ENCODE data around the gene SLC22A12.
"Not testable (repeated sequence)": the region's sequence is repeated elsewhere in the genome, so short reads cannot be mapped to it uniquely, and the experiment has no call there.

SLC22A12 gene

GRCh38 chr11:64590763-64591221 is at the start of gene SLC22A12:
SLC22A12 (plus strand) TSS chr11:64591220; CDS start chr11:64591557, 337 bp downstream.
- in situ Hi-C loops (cut with MboI; ENCODE audit: low sequenced_read_pairs): no loop called here

DNA sequence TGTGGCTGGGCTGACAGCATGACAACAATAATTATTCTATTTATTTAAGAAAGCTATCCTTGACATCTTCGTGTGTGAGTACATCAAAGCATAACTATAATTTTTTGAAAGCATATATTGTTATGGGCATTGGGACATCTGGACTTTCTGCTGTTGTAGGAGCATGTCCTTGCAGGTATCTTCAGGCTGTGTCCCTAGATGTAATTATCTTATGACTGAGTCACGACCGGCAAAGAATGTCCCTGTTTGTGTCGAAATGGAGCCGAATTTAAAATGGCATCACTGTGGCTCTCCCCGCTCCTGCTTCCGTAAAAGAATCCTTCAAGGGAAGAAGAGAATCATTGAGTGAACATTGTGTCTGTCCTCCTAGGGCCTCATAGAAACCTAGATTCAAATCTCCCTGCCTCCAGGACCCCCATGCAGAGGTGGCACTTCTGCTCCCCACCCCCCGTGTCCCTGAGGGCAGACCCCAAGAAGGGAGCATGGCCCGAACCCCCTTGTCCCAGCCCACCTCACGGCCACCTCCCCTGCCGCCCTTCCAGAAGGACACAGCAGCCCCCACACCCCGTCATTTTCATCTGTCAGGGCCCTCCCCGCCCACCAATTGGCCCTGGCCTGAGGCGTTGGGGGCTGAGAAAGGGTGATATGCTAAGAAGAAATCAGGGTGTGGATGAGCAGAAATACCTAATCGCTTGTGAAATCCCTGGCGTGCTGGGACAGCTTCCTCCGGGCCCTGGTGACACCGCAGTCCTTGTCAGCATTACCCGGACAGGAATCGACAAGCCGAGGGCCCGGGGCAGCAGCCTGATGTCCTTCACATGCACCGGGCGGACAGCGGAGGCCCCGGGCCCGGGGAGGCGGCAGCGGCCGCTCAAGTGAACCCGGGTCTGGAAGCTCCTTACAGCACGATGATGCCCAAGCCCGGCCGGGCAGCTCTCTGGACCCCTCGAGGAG is 48.6 kb upstream of the SLC22A12 start:
- in situ Hi-C loops (cut with MboI; ENCODE audit: low sequenced_read_pairs): no loop called here

- in situ Hi-C loops (cut with MboI; ENCODE audit: low sequenced_read_pairs): no loop called here
These were observed 47.2 kb upstream of the SLC22A12 start for GRCh38 chr11:64543818-64544217.

- in situ Hi-C loops (cut with MboI; ENCODE audit: low sequenced_read_pairs): no loop called here
These were observed 46.3 kb upstream of the SLC22A12 start for GRCh38 chr11:64544616-64545296.

GRCh38 chr11:64545619-64546018 is 45.4 kb upstream of the SLC22A12 start:
- in situ Hi-C loops (cut with MboI; ENCODE audit: low sequenced_read_pairs): no loop called here

DNA sequence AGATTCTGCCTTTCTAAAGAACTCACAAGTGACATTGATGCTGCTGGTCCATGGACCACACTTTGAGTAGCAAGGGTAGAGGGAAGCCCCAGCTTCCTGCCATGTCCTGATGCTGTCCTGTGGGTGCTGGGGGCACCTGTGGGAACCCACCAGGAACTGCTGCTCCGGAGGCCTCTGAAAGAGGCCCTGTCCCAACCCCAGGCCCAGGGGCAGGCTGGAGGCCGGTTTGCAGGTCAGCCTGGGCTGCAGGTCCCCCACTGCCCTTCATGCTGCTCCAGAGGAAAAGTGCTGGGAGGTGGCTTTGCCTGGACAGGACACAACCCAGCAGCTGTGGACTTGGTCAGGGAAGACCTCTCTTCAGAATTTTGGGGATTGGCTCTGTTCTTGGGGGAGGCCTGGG is 44.8 kb upstream of the SLC22A12 start:
- in situ Hi-C loops (cut with MboI; ENCODE audit: low sequenced_read_pairs): no loop called here

DNA sequence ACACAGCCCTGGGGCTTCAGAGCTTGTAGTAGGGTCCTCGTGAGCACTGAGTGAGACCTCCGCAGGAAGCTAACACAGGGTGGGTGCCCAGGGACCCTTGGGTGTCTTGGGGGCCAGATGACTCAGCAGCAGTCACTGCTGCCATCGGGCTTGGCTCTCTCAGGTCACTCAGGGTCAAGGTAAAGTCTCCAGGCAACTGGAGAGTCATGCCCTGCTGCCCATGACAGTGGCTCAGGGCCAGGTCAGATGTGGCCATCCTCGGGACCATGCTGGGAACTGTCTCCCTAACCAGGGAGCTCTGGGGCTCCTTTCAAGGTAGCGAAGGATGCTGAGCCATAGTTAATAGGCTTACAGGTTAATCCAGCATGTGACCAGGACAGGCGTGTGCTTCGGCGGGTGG is 44.4 kb upstream of the SLC22A12 start:
- in situ Hi-C loops (cut with MboI; ENCODE audit: low sequenced_read_pairs): no loop called here

GRCh38 chr11:64549969-64550368 is 41.1 kb upstream of the SLC22A12 start:
- in situ Hi-C loops (cut with MboI; ENCODE audit: low sequenced_read_pairs): no loop called here

DNA sequence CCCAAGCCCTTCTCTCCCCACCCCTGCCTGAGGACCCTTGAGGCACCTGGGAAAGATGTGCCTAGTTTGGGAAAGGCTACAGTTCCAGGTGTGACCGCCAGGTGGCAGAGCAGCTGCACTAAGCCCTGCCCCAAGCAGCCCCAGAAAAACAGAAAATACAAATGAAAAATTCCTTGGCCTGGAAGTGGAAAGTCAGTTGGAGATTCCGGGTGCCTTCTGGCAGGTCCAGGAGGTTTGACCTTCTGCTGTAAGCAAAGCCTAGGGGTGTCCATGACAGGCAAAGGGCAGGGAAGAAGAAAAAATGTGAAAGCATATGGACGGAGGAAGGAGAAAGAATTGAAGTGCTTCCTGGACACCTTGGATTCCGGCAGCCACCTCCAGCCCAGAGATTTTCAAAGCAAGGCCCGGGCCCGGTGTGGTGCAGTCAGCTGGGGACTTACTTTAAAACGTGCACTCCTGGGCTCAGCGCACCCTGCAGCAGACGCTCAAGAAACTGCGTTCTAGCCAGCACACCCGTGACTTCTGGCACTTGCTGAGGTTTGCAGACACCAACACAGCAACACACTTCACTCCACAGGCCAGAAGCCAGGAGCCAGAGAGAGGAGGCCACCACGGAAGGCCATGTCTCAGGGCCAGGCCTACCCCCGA is 37.3 kb upstream of the SLC22A12 start:
- in situ Hi-C loops (cut with MboI; ENCODE audit: low sequenced_read_pairs): no loop called here

DNA sequence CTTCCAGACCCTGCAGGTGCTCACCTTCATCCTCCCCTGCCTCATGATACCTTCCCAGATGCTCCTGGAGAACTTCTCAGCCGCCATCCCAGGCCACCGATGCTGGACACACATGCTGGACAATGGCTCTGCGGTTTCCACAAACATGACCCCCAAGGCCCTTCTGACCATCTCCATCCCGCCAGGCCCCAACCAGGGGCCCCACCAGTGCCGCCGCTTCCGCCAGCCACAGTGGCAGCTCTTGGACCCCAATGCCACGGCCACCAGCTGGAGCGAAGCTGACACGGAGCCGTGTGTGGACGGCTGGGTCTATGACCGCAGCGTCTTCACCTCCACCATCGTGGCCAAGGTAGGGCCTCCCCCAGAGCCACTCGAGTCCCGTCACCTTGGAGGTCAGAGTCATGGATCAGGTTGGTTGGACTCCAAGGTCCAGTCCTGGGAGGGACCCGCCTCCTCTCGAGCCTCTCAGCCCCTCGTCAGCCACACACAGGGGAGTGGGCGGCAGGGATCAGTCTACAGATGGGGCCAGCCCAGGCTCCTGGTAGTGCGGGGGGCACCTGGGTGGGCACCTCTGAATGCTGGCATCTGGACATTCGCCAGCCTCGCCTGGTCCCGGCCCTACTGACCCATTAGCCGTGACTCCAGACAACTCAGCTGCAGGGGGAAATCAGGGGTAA is 34.8 kb upstream of the SLC22A12 start:
- in situ Hi-C loops (cut with MboI; ENCODE audit: low sequenced_read_pairs): no loop called here

GRCh38 chr11:64556721-64557250 is 34.2 kb upstream of the SLC22A12 start:
- in situ Hi-C loops (cut with MboI; ENCODE audit: low sequenced_read_pairs): no loop called here

- in situ Hi-C loops (cut with MboI; ENCODE audit: low sequenced_read_pairs): no loop called here
These were observed 32.8 kb upstream of the SLC22A12 start for GRCh38 chr11:64558065-64558745.

DNA sequence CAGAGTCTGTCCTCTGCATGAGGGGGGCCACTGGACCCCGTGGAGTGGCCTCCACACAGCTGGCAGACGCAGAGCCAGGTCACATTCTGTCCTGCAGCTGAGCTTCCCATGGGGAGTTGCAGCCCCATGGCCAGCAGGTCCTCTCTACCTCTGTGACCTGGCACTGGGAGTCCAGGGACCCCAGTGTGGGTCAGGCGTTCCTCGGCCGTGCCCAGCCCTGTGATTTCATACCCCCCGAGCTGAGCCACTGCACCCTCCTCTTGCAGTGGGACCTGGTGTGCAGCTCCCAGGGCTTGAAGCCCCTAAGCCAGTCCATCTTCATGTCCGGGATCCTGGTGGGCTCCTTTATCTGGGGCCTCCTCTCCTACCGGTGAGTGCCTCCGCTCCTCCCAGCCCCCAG is 32.2 kb upstream of the SLC22A12 start:
- in situ Hi-C loops (cut with MboI; ENCODE audit: low sequenced_read_pairs): no loop called here

DNA sequence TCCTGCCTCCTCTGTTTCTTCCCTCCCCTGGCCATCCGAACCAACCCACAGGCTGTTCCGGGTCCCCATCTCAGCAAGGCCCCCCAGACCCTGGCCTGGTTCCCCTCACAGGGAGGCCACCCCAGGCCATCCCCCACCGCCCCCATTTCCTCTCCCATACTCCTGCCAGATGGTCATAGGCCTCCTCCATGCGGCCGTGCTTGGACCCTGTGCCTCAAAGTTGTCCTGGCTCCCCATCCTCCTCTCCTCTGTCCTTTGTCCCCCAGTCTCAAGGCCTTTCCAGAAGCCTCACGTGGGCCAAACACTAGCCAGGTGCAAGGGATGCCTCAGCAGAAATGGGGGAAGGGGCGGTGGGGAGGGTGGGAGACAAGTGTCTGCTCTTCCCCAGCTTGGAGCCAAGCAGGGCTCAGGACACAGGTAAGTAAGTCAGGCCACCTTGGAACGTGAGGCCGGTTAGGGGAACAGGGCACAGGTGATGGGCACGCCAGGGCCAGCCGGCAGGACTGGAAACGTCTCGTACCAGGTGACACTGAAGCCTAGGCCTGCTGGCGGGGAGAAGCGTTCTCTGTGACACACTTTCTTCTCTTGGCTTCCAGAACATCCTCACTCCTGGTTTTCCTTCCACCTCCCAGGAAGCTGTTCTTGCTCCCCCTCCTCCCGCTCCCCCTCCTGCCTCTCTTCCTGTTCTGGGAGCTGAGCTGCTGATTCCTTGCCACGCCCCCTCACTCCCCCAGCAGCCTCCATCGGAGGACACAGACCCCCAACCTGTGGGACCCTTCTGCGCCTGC is 31.5 kb upstream of the SLC22A12 start:
- in situ Hi-C loops (cut with MboI; ENCODE audit: low sequenced_read_pairs): no loop called here

DNA sequence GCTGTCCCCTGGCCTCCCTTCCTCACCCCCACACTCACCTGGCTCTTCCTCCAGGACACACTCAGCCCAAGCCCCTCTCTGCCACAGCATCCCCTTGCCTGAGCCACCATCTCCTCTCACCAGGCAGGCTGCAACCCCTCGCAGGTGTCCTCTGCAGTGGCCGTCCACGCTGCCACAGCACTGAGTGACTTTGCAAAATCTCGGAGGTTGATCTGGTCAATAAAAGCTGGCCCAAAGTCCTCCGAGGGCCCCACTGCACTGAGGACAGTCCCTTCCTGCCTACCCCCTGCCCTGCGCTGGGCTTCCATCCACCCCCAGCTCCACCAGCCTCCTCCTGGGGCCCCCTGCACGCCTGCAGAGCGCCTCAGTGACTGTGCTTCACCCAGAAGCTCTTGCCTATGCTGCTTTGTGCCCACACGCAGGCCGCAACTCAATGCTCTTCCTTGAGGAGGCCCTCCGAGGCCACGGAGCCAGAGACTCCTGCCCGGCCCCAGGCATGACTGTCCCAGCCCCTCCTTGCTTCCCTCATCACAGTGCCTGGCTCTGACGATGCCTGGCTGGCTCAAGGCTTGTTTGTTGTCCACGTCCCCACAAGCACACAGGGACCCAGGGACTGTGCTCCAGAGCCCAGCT is 30.8 kb upstream of the SLC22A12 start:
- in situ Hi-C loops (cut with MboI; ENCODE audit: low sequenced_read_pairs): no loop called here

GRCh38 chr11:64560941-64561340 is 30.1 kb upstream of the SLC22A12 start:
- in situ Hi-C loops (cut with MboI; ENCODE audit: low sequenced_read_pairs): no loop called here

DNA sequence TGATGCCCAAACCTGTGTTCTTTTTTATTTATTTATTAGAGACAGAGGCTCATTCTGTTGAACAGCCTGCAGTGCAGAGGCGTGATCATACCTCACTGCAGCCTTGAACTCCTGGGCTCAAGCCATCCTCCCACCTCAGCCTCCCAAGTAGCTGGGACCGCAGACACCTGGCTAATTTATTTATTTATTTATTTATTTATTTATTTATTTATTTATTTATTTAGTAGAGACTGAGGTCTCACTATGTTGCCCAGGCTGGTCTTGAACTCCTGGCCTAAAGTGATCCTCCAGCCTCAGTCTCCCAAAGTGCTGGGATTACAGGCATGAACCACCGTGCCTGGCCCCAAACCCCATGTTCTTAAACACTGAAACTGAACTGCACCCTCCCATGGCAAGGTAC is 29.6 kb upstream of the SLC22A12 start:
- in situ Hi-C loops (cut with MboI; ENCODE audit: low sequenced_read_pairs): not testable (repeated sequence)

DNA sequence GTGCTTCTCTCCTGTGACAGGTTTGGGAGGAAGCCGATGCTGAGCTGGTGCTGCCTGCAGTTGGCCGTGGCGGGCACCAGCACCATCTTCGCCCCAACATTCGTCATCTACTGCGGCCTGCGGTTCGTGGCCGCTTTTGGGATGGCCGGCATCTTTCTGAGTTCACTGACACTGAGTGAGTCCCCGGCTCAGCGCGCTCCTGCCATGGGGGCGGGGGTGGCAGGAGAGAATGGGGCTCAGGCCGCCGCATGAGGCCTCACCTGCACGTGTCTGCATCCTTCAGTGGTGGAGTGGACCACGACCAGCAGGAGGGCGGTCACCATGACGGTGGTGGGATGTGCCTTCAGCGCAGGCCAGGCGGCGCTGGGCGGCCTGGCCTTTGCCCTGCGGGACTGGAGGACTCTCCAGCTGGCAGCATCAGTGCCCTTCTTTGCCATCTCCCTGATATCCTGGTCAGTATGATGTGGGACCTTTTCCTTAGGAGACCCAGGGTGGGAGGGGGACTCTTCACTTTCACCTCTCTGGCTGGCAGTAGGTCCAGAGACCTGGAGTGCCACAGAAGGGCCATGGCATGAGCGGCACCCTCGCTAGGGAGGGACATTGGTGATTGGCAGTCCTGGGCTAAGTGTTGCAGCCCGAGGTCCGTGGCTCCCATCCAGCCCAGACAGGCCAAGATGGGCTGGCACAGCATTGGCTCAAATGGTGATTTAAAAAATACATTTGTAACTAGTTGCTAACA is 28.9 kb upstream of the SLC22A12 start:
- in situ Hi-C loops (cut with MboI; ENCODE audit: low sequenced_read_pairs): no loop called here

Data from HL-60/S4 treated with retinoic acid at 250 ng/mL for 4 days and 3 days (cell line).